SK-N-SH (cell line): ENCODE data around the gene HSPBP1. TPM values are rescaled to one million over a fixed set of nuclear protein-coding genes. Genes with fewer than 3 reads are reported as not detected.

Experiments
- CTCF ChIA-PET: fragments of 300-600, 350-600 bp; formaldehyde crosslinking; extraction: SDS; loops from one replicate; lab custom pipeline; 2021; lab: Yijun Ruan, JAX
- POLR2A ChIA-PET: fragments of 350-600 bp; sonication (Branson Sonifier 250); formaldehyde crosslinking; extraction: SDS; loops from one replicate; lab custom pipeline; 2020; ENCODE audit warnings: antibody characterized with exemption, inconsistent platforms; lab: Yijun Ruan, JAX
- DNase-seq: peaks from one replicate; pipeline ENCODE4 v3.0.0; 2012
- H2AFZ ChIP-seq: fragments of 200-600 bp; sonication (generic); 2 replicates; pipeline ENCODE4 v1.8.1; 2016; ENCODE audit warnings: antibody characterized with exemption, mild to moderate bottlenecking, low read depth
- H3F3A ChIP-seq: fragments of 200-600 bp; sonication (generic); replicated peaks from 2 replicates; pipeline ENCODE3; 2016; ENCODE audit warnings: antibody characterized with exemption, mild to moderate bottlenecking; ENCODE audit not compliant: insufficient read depth
- H3K27ac ChIP-seq, 2 experiments: fragments of 200-500 bp in 1 of 2; fragments of 200-600 bp in 1 of 2; sonication (Bioruptor generic) in 1 of 2; sonication (generic), shearing (Covaris generic) in 1 of 2; 2 replicates each; pipeline versions ENCODE4 v1.5.1 to v1.6.1; 2014 to 2016; ENCODE audit warnings: low read depth in 2 of 2, inconsistent platforms in 1 of 2, low read length in 1 of 2, mild to moderate bottlenecking in 1 of 2, mixed read lengths in 1 of 2
- H3K27me3 ChIP-seq: fragments of 200-600 bp; sonication (generic), shearing (Covaris generic); 2 replicates; pipeline ENCODE4 v1.6.1; 2016; ENCODE audit warnings: mixed run types; ENCODE audit not compliant: insufficient read depth
- H3K36me3 ChIP-seq, 2 experiments: fragments of 200-500 bp in 1 of 2; fragments of 200-600 bp in 1 of 2; sonication (Bioruptor generic) in 1 of 2; sonication (generic) in 1 of 2; replicated peaks in 1 of 2; 2 replicates each; pipeline versions ENCODE3 to v1.5.1; 2014 to 2016; ENCODE audit warnings: low read length in 1 of 2, mild to moderate bottlenecking in 1 of 2; ENCODE audit not compliant: insufficient read depth in 2 of 2, control insufficient read depth in 1 of 2
- H3K4me1 ChIP-seq, 2 experiments: fragments of 200-500 bp in 1 of 2; fragments of 200-600 bp in 1 of 2; sonication (Bioruptor generic) in 1 of 2; sonication (generic), shearing (Covaris generic) in 1 of 2; 2 replicates each; pipeline versions ENCODE4 v1.5.1 to v1.6.1; 2014 to 2016; ENCODE audit warnings: low read depth in 1 of 2, low read length in 1 of 2, mixed run types in 1 of 2; ENCODE audit not compliant: insufficient read depth in 2 of 2, control insufficient read depth in 1 of 2
- H3K4me2 ChIP-seq: fragments of 200-600 bp; sonication (generic), shearing (Covaris generic); 2 replicates; pipeline ENCODE4 v1.6.1; 2017; ENCODE audit warnings: mixed run types
- H3K4me3 ChIP-seq, 2 experiments: fragments of 200-500 bp in 1 of 2; fragments of 200-600 bp in 1 of 2; sonication (Bioruptor generic) in 1 of 2; sonication (generic), shearing (Covaris generic) in 1 of 2; 2 replicates each; pipeline versions ENCODE4 v1.5.1 to v1.8.1; 2014 to 2016; ENCODE audit warnings: low read depth in 2 of 2, inconsistent platforms in 1 of 2, low read length in 1 of 2, mild to moderate bottlenecking in 1 of 2, mixed read lengths in 1 of 2, moderate library complexity in 1 of 2
- H3K79me2 ChIP-seq: fragments of 200-600 bp; sonication (generic); 2 replicates; pipeline ENCODE4 v1.8.1; 2017; ENCODE audit warnings: mild to moderate bottlenecking; ENCODE audit not compliant: insufficient read depth
- H3K9ac ChIP-seq: fragments of 200-600 bp; sonication (generic); 2 replicates; pipeline ENCODE4 v1.6.1; 2017; ENCODE audit warnings: mixed run types
- H3K9me2 ChIP-seq: fragments of 200-600 bp; sonication (generic); 2 replicates; pipeline ENCODE4 v1.6.1; 2017; ENCODE audit warnings: mixed run types
- H3K9me3 ChIP-seq: fragments of 200-600 bp; sonication (generic); 2 replicates; pipeline ENCODE4 v1.6.1; 2017; ENCODE audit warnings: mixed run types, mild to moderate bottlenecking, moderate library complexity
- H4K20me1 ChIP-seq: fragments of 200-600 bp; sonication (generic); 2 replicates; pipeline ENCODE4 v1.6.1; 2017; ENCODE audit warnings: mild to moderate bottlenecking, mixed run types; ENCODE audit not compliant: insufficient read depth
- EP300 ChIP-seq, 2 experiments: IDR thresholded peaks; 2 replicates each; pipeline versions ENCODE4 v1.4.0 to v1.6.1; 2012; ENCODE audit warnings: borderline replicate concordance in 1 of 2, low read depth in 1 of 2, low read length in 1 of 2
- FOSL2 ChIP-seq: IDR thresholded peaks from 2 replicates; pipeline ENCODE4 v1.4.0; 2012; ENCODE audit warnings: low read depth, mild to moderate bottlenecking, moderate library complexity, borderline replicate concordance
- FOXM1 ChIP-seq: IDR thresholded peaks from 2 replicates; pipeline ENCODE4 v1.4.0; 2012; ENCODE audit warnings: low read depth, mild to moderate bottlenecking
- GABPA ChIP-seq: IDR thresholded peaks from 2 replicates; pipeline ENCODE4 v1.4.0; 2012; ENCODE audit warnings: low read depth, mild to moderate bottlenecking
- GATA2 ChIP-seq: sonication (generic); formaldehyde crosslinking; IDR thresholded peaks from 2 replicates; pipeline ENCODE4 v1.5.0; 2020; ENCODE audit warnings: mild to moderate bottlenecking, missing genetic modification reagents
- IRF3 ChIP-seq: fragments of 150-350 bp; IDR thresholded peaks from 2 replicates; pipeline ENCODE4 v1.6.1; 2016; ENCODE audit warnings: mild to moderate bottlenecking, low read depth, low read length
- JUND ChIP-seq: IDR thresholded peaks from 2 replicates; pipeline ENCODE4 v1.4.0; 2012
- MEF2A ChIP-seq: IDR thresholded peaks from 2 replicates; pipeline ENCODE4 v1.4.0; 2012; ENCODE audit warnings: low read depth, borderline replicate concordance
- NRF1 ChIP-seq: IDR thresholded peaks from 2 replicates; pipeline ENCODE4 v1.6.1; 2012; ENCODE audit warnings: low read depth, mild to moderate bottlenecking, low read length
- POLR2AphosphoS5 ChIP-seq: IDR thresholded peaks from 2 replicates; pipeline ENCODE4 v1.6.1; 2012; ENCODE audit warnings: low read depth, low read length
- RCOR1 ChIP-seq: fragments of 150-350 bp; IDR thresholded peaks from 2 replicates; pipeline ENCODE4 v1.6.1; 2017; ENCODE audit warnings: antibody characterized with exemption, low read length
- TCF12 ChIP-seq: IDR thresholded peaks from 2 replicates; pipeline ENCODE4 v1.4.0; 2012
- WGBS: methylation state at CpG from one replicate; pipeline ENCODE4 v1.1.6; 2017; ENCODE audit warnings: low lambda C conversion rate; 5-methylcytosine and 5-hydroxymethylcytosine counted together
- polyA plus RNA-seq, 3 experiments: library from polyadenylated mRNA; depleted of rRNA; stranded (reverse); fragments of >200 nt; gene quantifications; 2 replicates each; pipeline ENCODE4 v1.2.3, GENCODE V29; 2012
- TF ChIP-seq, protein P1 (sequence below): IDR thresholded peaks from 2 replicates; pipeline ENCODE4 v1.6.1; 2012; ENCODE audit warnings: mild to moderate bottlenecking, low read depth, low read length, moderate library complexity
- TF ChIP-seq, protein P2 (sequence below): IDR thresholded peaks from 2 replicates; pipeline ENCODE4 v1.4.0; 2012; ENCODE audit warnings: low read depth, borderline replicate concordance

The HSPBP1 gene
- polyA plus RNA-seq, 1 of the 3 experiments (the other 2 are of a cell fraction) = 55.4 TPM

DNA sequence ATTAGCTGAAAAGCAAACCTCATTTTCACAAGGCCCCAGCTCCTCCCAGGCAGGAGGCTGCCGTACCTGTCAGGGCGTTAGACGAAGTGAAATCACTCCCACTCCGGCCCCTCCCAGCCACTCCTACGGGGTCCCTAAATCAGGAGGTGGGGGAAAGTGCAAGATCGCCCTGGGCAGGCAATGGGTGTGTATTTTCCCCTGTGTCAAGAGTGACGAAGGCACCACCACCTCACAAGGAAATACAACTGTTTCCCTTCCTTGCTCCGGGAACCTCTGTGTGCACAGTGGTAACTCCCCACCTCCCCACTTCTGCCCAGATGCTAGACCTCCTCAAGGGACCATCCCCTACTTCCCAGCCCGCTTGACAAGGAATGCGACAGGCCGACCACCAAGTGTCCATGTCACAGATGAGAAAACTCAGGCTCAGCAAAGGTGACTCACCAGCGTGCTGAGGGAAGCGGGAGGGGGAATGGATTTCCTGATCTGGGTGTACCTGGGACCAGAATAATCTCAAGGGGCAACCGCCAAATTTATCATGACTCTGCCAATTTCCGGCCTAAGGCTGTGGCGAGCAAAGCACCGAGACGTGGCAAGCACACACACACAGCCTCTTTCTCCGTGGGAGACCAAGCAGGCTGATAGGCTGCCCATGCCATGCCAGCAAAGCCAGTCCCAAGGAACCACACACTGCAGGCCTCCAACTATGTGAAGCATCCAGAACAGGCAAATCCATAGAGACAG, 28.4 kb downstream of the HSPBP1 start:
- Histone ChIP-seq H3K9ac (no peak overlapping the region), H3K27me3 (no peaks in the 10 kb centered on the region), H3K4me3 (no peak overlapping the region), H3K9me3 (no peaks in the 10 kb centered on the region), H3F3A (no peaks in the 10 kb centered on the region), H3K9me2 (no peaks in the 10 kb centered on the region), H3K79me2 (peaks cover 95% of the 10 kb centered on the region), H3K4me1 (peaks cover 6 to 33% of the 10 kb centered on the region in 2 experiments; a peak in 1 of 4 replicates), H3K4me2 (no peak overlapping the region), H4K20me1 (peaks cover 100% of the 10 kb centered on the region), H3K27ac (no peak overlapping the region), H2AFZ (no peak overlapping the region), H3K36me3 (peaks cover 0 to 2% of the 10 kb centered on the region in 2 experiments)
- TF ChIP-seq IRF3 (no peak), GATA2 (CRISPR knock-in tag) (no peak), POLR2AphosphoS5 (no peak), EP300 (IDR thresholded peaks at IDR 0.05; ENCODE audit: borderline replicate concordance in 1 of 2, low read depth in 1 of 2, low read length in 1 of 2) (no peak), RCOR1 (no peak), NRF1 (no peak), MEF2A (no peak), JUND (no peak), GABPA (no peak), TCF12 (peak; percentile 26; the same call in 1 of the 2 replicates), FOXM1 (no peak), FOSL2 (peak; percentile 42; the same call in 1 of the 2 replicates)
- TF ChIP-seq, protein P1, sequence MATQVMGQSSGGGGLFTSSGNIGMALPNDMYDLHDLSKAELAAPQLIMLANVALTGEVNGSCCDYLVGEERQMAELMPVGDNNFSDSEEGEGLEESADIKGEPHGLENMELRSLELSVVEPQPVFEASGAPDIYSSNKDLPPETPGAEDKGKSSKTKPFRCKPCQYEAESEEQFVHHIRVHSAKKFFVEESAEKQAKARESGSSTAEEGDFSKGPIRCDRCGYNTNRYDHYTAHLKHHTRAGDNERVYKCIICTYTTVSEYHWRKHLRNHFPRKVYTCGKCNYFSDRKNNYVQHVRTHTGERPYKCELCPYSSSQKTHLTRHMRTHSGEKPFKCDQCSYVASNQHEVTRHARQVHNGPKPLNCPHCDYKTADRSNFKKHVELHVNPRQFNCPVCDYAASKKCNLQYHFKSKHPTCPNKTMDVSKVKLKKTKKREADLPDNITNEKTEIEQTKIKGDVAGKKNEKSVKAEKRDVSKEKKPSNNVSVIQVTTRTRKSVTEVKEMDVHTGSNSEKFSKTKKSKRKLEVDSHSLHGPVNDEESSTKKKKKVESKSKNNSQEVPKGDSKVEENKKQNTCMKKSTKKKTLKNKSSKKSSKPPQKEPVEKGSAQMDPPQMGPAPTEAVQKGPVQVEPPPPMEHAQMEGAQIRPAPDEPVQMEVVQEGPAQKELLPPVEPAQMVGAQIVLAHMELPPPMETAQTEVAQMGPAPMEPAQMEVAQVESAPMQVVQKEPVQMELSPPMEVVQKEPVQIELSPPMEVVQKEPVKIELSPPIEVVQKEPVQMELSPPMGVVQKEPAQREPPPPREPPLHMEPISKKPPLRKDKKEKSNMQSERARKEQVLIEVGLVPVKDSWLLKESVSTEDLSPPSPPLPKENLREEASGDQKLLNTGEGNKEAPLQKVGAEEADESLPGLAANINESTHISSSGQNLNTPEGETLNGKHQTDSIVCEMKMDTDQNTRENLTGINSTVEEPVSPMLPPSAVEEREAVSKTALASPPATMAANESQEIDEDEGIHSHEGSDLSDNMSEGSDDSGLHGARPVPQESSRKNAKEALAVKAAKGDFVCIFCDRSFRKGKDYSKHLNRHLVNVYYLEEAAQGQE = no peak
- TF ChIP-seq, protein P2, sequence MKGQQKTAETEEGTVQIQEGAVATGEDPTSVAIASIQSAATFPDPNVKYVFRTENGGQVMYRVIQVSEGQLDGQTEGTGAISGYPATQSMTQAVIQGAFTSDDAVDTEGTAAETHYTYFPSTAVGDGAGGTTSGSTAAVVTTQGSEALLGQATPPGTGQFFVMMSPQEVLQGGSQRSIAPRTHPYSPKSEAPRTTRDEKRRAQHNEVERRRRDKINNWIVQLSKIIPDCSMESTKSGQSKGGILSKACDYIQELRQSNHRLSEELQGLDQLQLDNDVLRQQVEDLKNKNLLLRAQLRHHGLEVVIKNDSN = no peak
- peak; percentile 9 for DNase-seq
- POLR2A ChIA-PET = no interaction called here
- CTCF ChIA-PET = interaction anchor here (0.7 kb wide), 1 partner anchor 132 kb away, joined by 3 read pairs; the partner anchor contains the start of gene TMEM238
- 82% methylated on average over 18 of the region's 19 CpGs for WGBS
